Breast epithelium (tissue), 4 donors: ENCODE measurements around the gene SUCLG2. TPM values are rescaled to one million over a fixed set of nuclear protein-coding genes. Genes with fewer than 3 reads are reported as not detected.

Experiments used
- DNase-seq, 2 donors: peaks; one replicate each; pipeline ENCODE4 v3.0.0-alpha.2; 2019; ENCODE audit warnings: low spot score in 2 of 2
- H3K27ac ChIP-seq, 2 donors: fragments of 200-600 bp; sonication (generic) in 1 of 2; one replicate each; pipeline ENCODE4 v1.5.1; 2016 to 2019; ENCODE audit warnings: mild to moderate bottlenecking in 1 of 2
- H3K27me3 ChIP-seq, 2 donors: fragments of 200-600 bp; sonication (generic) in 1 of 2; one replicate each; pipeline versions ENCODE4 v1.5.1 to v1.6.0; 2017 to 2019; ENCODE audit warnings: control low read depth in 1 of 2, mild to moderate bottlenecking in 1 of 2
- H3K36me3 ChIP-seq: fragments of 200-600 bp; one replicate; pipeline ENCODE4 v1.5.1; 2019
- H3K4me1 ChIP-seq, 2 donors: fragments of 200-600 bp; sonication (generic); one replicate each; pipeline ENCODE4 v1.5.1; 2016 to 2019; ENCODE audit warnings: control low read depth in 1 of 2
- H3K4me3 ChIP-seq, 3 donors: fragments of 200-600 bp; sonication (generic); 1 replicate in 2 of 3; 2 replicates in 1 of 3; pipeline ENCODE4 v1.5.1; 2016 to 2019; ENCODE audit warnings: mild to moderate bottlenecking in 3 of 3, moderate library complexity in 2 of 3
- H3K9me3 ChIP-seq, 2 donors: fragments of 200-600 bp; sonication (generic) in 1 of 2; one replicate each; pipeline ENCODE4 v1.5.1; 2016 to 2019; ENCODE audit warnings: control low read depth in 1 of 2
- POLR2A ChIP-seq: fragments of 450-650 bp; IDR thresholded peaks from one replicate; pipeline ENCODE4 v1.6.1; 2016; ENCODE audit warnings: antibody characterized with exemption, mild to moderate bottlenecking, moderate library complexity
- POLR2AphosphoS5 ChIP-seq, 3 donors: sonication (generic); formaldehyde crosslinking; IDR thresholded peaks; one replicate each; pipeline ENCODE4 v1.6.1; 2017; ENCODE audit warnings: antibody characterized with exemption in 3 of 3
- intact Hi-C: fragments of 100-400 bp; cut with DNase I; formaldehyde crosslinking; loops from one replicate; pipeline ENCODE4 v1.15.1; 2023; ENCODE audit warnings: low total_unique reads
- total RNA-seq, 3 donors: library from RNA; depleted of rRNA; stranded (reverse); fragments of >200 nt; gene quantifications; one replicate each; pipeline ENCODE4 v1.1.0, GENCODE V29; 2016
- TF ChIP-seq, protein P1 (sequence below), 3 donors: fragments of 450-650 bp; IDR thresholded peaks; one replicate each; pipeline ENCODE4 v1.5.1; 2016 to 2017; ENCODE audit warnings: antibody characterized with exemption in 3 of 3, mild to moderate bottlenecking in 3 of 3, moderate library complexity in 3 of 3

The SUCLG2 gene
- total RNA-seq, 3 donors from 2014 or later = 45.9 to 58.1 (median 52.8) TPM

DNA sequence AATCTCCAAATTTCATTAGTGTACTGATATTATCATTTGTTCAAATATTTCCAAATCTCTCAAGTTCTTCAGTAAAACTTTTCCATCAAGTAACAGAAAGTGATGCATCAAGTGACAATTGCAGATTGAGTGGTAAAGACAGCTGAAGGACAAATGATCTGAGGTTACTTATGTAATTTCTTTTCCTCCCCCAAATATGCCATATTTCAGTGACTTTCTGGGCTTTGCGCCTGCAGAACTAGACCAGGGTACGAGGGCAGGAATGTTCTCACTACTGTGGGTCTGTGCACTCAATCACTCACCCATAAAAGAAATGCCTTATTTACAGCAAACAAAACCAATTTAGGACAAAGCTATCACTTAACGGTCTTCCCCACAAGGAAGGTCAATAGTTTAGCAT, 4.7 kb downstream of the SUCLG2 start:
- H3K9me3 ChIP-seq = no peaks in the 10 kb centered on the region
- no peak for DNase-seq
- H3K27me3 ChIP-seq = no peaks in the 10 kb centered on the region
- H3K4me1 ChIP-seq = peaks cover 0 to 7% of the 10 kb centered on the region in 2 donors
- no peak overlapping the region for H3K4me3 ChIP-seq
- TF ChIP-seq, protein P1, sequence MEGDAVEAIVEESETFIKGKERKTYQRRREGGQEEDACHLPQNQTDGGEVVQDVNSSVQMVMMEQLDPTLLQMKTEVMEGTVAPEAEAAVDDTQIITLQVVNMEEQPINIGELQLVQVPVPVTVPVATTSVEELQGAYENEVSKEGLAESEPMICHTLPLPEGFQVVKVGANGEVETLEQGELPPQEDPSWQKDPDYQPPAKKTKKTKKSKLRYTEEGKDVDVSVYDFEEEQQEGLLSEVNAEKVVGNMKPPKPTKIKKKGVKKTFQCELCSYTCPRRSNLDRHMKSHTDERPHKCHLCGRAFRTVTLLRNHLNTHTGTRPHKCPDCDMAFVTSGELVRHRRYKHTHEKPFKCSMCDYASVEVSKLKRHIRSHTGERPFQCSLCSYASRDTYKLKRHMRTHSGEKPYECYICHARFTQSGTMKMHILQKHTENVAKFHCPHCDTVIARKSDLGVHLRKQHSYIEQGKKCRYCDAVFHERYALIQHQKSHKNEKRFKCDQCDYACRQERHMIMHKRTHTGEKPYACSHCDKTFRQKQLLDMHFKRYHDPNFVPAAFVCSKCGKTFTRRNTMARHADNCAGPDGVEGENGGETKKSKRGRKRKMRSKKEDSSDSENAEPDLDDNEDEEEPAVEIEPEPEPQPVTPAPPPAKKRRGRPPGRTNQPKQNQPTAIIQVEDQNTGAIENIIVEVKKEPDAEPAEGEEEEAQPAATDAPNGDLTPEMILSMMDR (IDR thresholded peaks at IDR 0.05) = no peak
- no peak for TF ChIP-seq POLR2A
- TF ChIP-seq POLR2AphosphoS5 (IDR thresholded peaks at IDR 0.05) = no peak
- intact Hi-C loops = no loop called here
- H3K27ac ChIP-seq = no peak overlapping the region
- H3K36me3 ChIP-seq = no peaks in the 10 kb centered on the region

DNA sequence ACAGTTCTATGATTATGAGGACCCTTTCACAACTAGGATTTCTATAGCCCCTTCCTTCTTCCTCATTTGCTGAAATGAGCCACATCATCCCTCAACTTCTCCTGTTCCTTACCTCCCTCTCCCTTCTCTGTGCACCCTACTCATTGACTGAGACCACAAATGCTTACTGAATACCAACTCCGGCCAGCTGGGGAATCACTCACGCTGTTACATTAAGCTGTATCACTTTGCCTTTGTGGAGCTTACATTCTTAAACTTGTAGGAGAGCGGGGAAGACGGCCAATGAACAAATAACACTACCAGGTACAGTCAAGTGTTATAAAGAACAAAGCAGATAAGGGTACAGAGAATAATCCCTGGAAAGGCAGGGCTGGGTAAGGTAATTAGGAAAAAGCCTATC, 5.7 kb downstream of the SUCLG2 start:
- DNase-seq = no peak
- no peaks in the 10 kb centered on the region for H3K9me3 ChIP-seq
- peaks cover 0 to 7% of the 10 kb centered on the region in 2 donors for H3K4me1 ChIP-seq
- H3K27ac ChIP-seq = no peak overlapping the region
- intact Hi-C loops = no loop called here
- no peaks in the 10 kb centered on the region for H3K27me3 ChIP-seq
- no peaks in the 10 kb centered on the region for H3K36me3 ChIP-seq
- no peak overlapping the region for H3K4me3 ChIP-seq
- TF ChIP-seq POLR2AphosphoS5 (IDR thresholded peaks at IDR 0.05) (no peak), POLR2A (no peak)
- TF ChIP-seq, protein P1 (IDR thresholded peaks at IDR 0.05) = no peak

DNA sequence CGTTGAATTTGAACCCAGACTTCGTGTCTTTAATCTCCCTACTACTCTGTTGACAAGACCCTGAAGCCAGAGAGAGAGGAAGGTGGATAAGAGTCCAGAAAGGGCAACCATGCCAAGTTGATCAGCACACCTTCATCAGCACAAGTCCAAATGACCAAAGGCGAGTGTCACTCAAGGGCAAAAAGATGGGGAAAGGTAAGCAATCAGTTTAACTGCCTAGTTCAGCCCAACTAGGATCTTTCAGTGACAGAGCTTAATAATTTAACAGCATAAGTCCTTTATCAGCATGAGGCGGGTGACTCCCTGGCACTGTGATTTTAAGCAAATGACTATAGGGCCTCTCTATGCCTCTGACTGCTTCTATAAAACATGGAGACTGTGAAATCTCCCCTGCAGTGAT, 6.2 kb downstream of the SUCLG2 start:
- DNase-seq = no peak
- Histone ChIP-seq H3K9me3 (no peaks in the 10 kb centered on the region), H3K27me3 (no peaks in the 10 kb centered on the region), H3K27ac (no peak overlapping the region), H3K36me3 (no peaks in the 10 kb centered on the region), H3K4me3 (no peak overlapping the region), H3K4me1 (peaks cover 0 to 6% of the 10 kb centered on the region in 2 donors)
- intact Hi-C loops = no loop called here
- TF ChIP-seq POLR2AphosphoS5 (IDR thresholded peaks at IDR 0.05) (no peak), POLR2A (no peak)
- TF ChIP-seq, protein P1 (IDR thresholded peaks at IDR 0.05) = no peak

DNA sequence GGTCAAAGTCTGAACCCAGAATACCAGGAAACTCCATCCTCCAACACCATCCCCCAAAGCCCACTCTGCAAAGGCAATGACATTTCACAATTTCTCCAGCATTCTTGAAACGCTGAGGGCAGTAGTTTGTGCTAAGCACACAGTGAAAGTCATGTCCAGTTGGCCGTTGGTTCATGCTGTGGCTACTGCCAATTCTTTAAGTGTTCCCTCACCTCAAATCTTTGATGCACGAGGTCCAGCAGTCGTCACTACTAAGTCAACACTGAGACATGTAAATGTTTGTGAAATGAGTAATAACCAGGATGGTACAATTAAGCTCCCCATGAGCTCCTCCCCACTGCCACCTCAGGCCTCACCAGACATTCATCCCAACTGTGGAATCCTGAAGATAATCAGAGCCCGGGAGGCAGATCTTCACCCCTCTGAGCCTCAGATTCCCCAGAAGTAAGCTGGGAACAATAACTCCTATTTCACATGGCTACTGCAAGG, 7.0 kb downstream of the SUCLG2 start:
- Histone ChIP-seq H3K9me3 (no peaks in the 10 kb centered on the region), H3K36me3 (no peaks in the 10 kb centered on the region), H3K27me3 (no peaks in the 10 kb centered on the region), H3K27ac (no peak overlapping the region), H3K4me3 (no peak overlapping the region), H3K4me1 (no peaks in the 10 kb centered on the region)
- TF ChIP-seq POLR2A (no peak), POLR2AphosphoS5 (IDR thresholded peaks at IDR 0.05) (no peak)
- TF ChIP-seq, protein P1 (IDR thresholded peaks at IDR 0.05) = no peak
- intact Hi-C loops = no loop called here
- peak in 1 of 2 donors; percentile 40 for DNase-seq

DNA sequence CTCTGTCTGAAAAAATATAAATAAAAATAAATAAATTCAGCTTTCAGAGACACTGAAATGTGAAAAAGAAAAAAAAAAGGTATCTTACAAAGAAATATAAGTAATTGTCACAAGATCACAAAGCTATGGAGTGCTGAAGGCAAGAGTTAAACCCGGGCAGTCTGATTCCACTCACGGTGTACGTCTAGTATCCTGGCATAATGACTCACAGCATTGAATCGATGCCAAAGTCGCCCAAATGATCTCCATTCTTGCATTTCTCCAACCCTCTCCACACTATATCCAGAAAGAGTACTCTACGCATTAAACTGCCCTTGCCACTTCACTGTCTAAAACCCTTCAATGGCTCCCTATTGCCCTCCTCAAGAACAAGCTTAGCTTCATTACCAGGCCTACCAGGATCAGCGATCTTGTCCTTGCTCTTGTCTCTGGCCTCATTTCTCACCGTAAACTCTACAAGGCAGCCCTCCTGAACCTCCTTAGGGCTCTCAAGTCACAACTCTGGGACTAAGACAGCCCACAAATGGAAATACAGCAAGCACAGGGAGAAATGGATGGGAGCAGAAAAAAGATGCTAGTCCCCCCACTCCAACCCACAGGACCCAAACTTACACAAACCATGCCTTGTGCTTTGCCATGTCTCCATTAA, 7.7 kb downstream of the SUCLG2 start:
- Histone ChIP-seq H3K4me3 (no peak overlapping the region), H3K27me3 (no peaks in the 10 kb centered on the region), H3K9me3 (no peaks in the 10 kb centered on the region), H3K36me3 (no peaks in the 10 kb centered on the region), H3K4me1 (no peaks in the 10 kb centered on the region), H3K27ac (no peak overlapping the region)
- DNase-seq = no peak
- TF ChIP-seq, protein P1 (IDR thresholded peaks at IDR 0.05) = no peak
- TF ChIP-seq POLR2AphosphoS5 (IDR thresholded peaks at IDR 0.05) (no peak), POLR2A (no peak)
- intact Hi-C loops = no loop called here
